Small intestine (tissue), 7 donors: Measurements from ENCODE around the gene MYO10. TPM values are rescaled to one million over a fixed set of nuclear protein-coding genes. Genes with fewer than 3 reads are reported as not detected.
"Not testable (repeated sequence)": the region's sequence is repeated elsewhere in the genome, so short reads cannot be mapped to it uniquely, and the experiment has no call there.

Source experiments
- DNase-seq, 2 donors: peaks; one replicate each; pipeline versions ENCODE4 v3.0.0 to v3.0.0-alpha.2; 2013
- FAIRE-seq: peaks from 2 replicates; lab custom pipeline; 2012; peaks lifted over from hg19 to GRCh38; lab: Jason Lieb, UNC
- H3K27ac ChIP-seq, 3 donors: one replicate each; pipeline ENCODE4 v1.5.1; 2013; ENCODE audit warnings: low read length in 2 of 3, mild to moderate bottlenecking in 2 of 3, control low read depth in 1 of 3, inconsistent platforms in 1 of 3, low read depth in 1 of 3, moderate library complexity in 1 of 3
- H3K27me3 ChIP-seq, 3 donors: one replicate each; pipeline ENCODE4 v1.6.1; 2013; ENCODE audit warnings: low read length in 3 of 3, inconsistent platforms in 1 of 3; ENCODE audit not compliant: control insufficient read depth in 3 of 3, insufficient read depth in 3 of 3
- H3K36me3 ChIP-seq, 3 donors: one replicate each; pipeline ENCODE4 v1.6.1; 2013; ENCODE audit warnings: low read length in 3 of 3, inconsistent platforms in 1 of 3, low read depth in 1 of 3, mild to moderate bottlenecking in 1 of 3, moderate library complexity in 1 of 3; ENCODE audit not compliant: control insufficient read depth in 3 of 3, insufficient read depth in 2 of 3
- H3K4me1 ChIP-seq, 3 donors: one replicate each; pipeline ENCODE4 v1.6.1; 2013; ENCODE audit warnings: low read length in 2 of 3, inconsistent platforms in 1 of 3, low read depth in 1 of 3, mild to moderate bottlenecking in 1 of 3, moderate library complexity in 1 of 3; ENCODE audit not compliant: control insufficient read depth in 3 of 3, insufficient read depth in 2 of 3
- H3K4me3 ChIP-seq, 3 donors: one replicate each; pipeline ENCODE4 v1.5.1; 2013; ENCODE audit warnings: low read length in 3 of 3, control low read depth in 1 of 3, inconsistent platforms in 1 of 3, low read depth in 1 of 3, mild to moderate bottlenecking in 1 of 3, moderate library complexity in 1 of 3
- H3K9me3 ChIP-seq, 2 donors: one replicate each; pipeline ENCODE4 v1.6.1; 2013; ENCODE audit warnings: low read depth in 1 of 2, low read length in 1 of 2; ENCODE audit not compliant: control insufficient read depth in 2 of 2, insufficient read depth in 1 of 2
- WGBS, 3 donors: extraction: QIAGEN DNeasy Blood & Tissue Kit; methylation state at CpG; one replicate each; pipeline ENCODE4 v1.1.7; 2013; 5-methylcytosine and 5-hydroxymethylcytosine counted together
- polyA plus RNA-seq, 4 donors: library from polyadenylated mRNA; stranded (reverse) in 3 of 4; unstranded in 1 of 4; fragments of 200-250 nt in 3 of 4; fragments of 120-200 nt in 1 of 4; gene quantifications; one replicate each; pipeline versions ENCODE4 v1.2.1 to v1.2.3, GENCODE V29; 2013
- donor health status: healthy with polysubstance abuse.
- donor health status: control.
- donor health status: control.
- donor health status: Bipolar disorder and iron deficiency.
- donor health status: healthy.

The MYO10 gene
- polyA plus RNA-seq, 4 donors = 10.3 to 36.5 (median 18.7) TPM

GRCh38 chr5:16844952-16845351 lies 91.1 kb downstream of the MYO10 start:
- H3K4me1 ChIP-seq = no peaks in the 10 kb centered on the region
- 64 to 82% (median 71%) methylated on average over 3 of the region's 3 CpGs for WGBS, 3 donors
- DNase-seq (peak in 1 of 2 donors; percentile 31), FAIRE-seq (no peak)
- H3K27me3 ChIP-seq = no peaks in the 10 kb centered on the region
- H3K9me3 ChIP-seq = no peaks in the 10 kb centered on the region
- peaks cover 0 to 7% (median 0%) of the 10 kb centered on the region in 3 donors for H3K36me3 ChIP-seq
- no peak overlapping the region for H3K4me3 ChIP-seq
- no peak overlapping the region for H3K27ac ChIP-seq

- Histone ChIP-seq H3K4me1 (no peaks in the 10 kb centered on the region), H3K27ac (no peak overlapping the region), H3K36me3 (peaks cover 0 to 10% (median 0%) of the 10 kb centered on the region in 3 donors), H3K4me3 (no peak overlapping the region), H3K9me3 (no peaks in the 10 kb centered on the region), H3K27me3 (no peaks in the 10 kb centered on the region)
- FAIRE-seq = no peak
- 55 to 72% (median 57%) methylated on average over 8 of the region's 8 CpGs for WGBS, 3 donors
- no peak for DNase-seq
Observed at GRCh38 chr5:16842896-16843295, 93.2 kb downstream of the MYO10 start.

- FAIRE-seq = no peak
- WGBS, 3 donors = 63 to 67% (median 67%) methylated on average over 7 of the region's 7 CpGs
Observed at GRCh38 chr5:16841416-16841815, 94.7 kb downstream of the MYO10 start.

GRCh38 chr5:16837305-16837704 lies 98.8 kb downstream of the MYO10 start:
- no peaks in the 10 kb centered on the region for H3K27me3 ChIP-seq
- H3K4me1 ChIP-seq = peaks cover 0 to 2% (median 0%) of the 10 kb centered on the region in 3 donors
- peaks cover 0 to 4% (median 0%) of the 10 kb centered on the region in 3 donors for H3K36me3 ChIP-seq
- no peak overlapping the region for H3K4me3 ChIP-seq
- FAIRE-seq (no peak), DNase-seq (no peak)
- 68 to 90% (median 73%) methylated on average over 3 of the region's 3 CpGs for WGBS, 3 donors
- no peak overlapping the region for H3K27ac ChIP-seq
- H3K9me3 ChIP-seq = no peaks in the 10 kb centered on the region

More at GRCh38 chr5:16841416-16841815, 94.7 kb downstream of the MYO10 start:
- DNase-seq = no peak
- no peaks in the 10 kb centered on the region for H3K9me3 ChIP-seq
- no peak overlapping the region for H3K27ac ChIP-seq
- no peak overlapping the region for H3K4me3 ChIP-seq
- H3K36me3 ChIP-seq = peaks cover 0 to 8% (median 0%) of the 10 kb centered on the region in 3 donors
- no peaks in the 10 kb centered on the region for H3K4me1 ChIP-seq
- no peaks in the 10 kb centered on the region for H3K27me3 ChIP-seq

GRCh38 chr5:16834029-16834428 lies 102.1 kb downstream of the MYO10 start:
- Histone ChIP-seq H3K27ac (no peak overlapping the region), H3K4me3 (no peak overlapping the region), H3K27me3 (no peaks in the 10 kb centered on the region), H3K4me1 (peaks cover 0 to 2% (median 0%) of the 10 kb centered on the region in 3 donors), H3K9me3 (no peaks in the 10 kb centered on the region), H3K36me3 (peaks cover 0 to 3% (median 0%) of the 10 kb centered on the region in 3 donors)
- 57 to 65% (median 63%) methylated on average over 6 of the region's 6 CpGs for WGBS, 3 donors
- DNase-seq (no peak), FAIRE-seq (no peak)

- not testable (repeated sequence) for H3K27ac ChIP-seq, H3K27me3 ChIP-seq, H3K9me3 ChIP-seq, H3K4me1 ChIP-seq, FAIRE-seq, H3K4me3 ChIP-seq, DNase-seq, H3K36me3 ChIP-seq
- 92 to 96% (median 94%) methylated on average over 7 of the region's 7 CpGs for WGBS, 3 donors
Observed at GRCh38 chr5:16831326-16831725, 104.8 kb downstream of the MYO10 start.

- 90 to 91% (median 90%) methylated on average over 8 of the region's 8 CpGs for WGBS, 3 donors
- H3K4me3 ChIP-seq = no peak overlapping the region
- no peaks in the 10 kb centered on the region for H3K27me3 ChIP-seq
- peaks cover 0 to 11% (median 0%) of the 10 kb centered on the region in 3 donors for H3K36me3 ChIP-seq
- FAIRE-seq (no peak), DNase-seq (no peak)
- no peaks in the 10 kb centered on the region for H3K9me3 ChIP-seq
- H3K4me1 ChIP-seq = no peaks in the 10 kb centered on the region
- H3K27ac ChIP-seq = no peak overlapping the region
Observed at GRCh38 chr5:16827755-16828154, 108.3 kb downstream of the MYO10 start.

GRCh38 chr5:16826379-16827125 lies 109.5 kb downstream of the MYO10 start:
- Histone ChIP-seq H3K4me1 (no peaks in the 10 kb centered on the region), H3K9me3 (no peaks in the 10 kb centered on the region), H3K27ac (no peak overlapping the region), H3K36me3 (peaks cover 0 to 11% (median 0%) of the 10 kb centered on the region in 3 donors), H3K27me3 (no peaks in the 10 kb centered on the region), H3K4me3 (no peak overlapping the region)
- WGBS, 3 donors = 75 to 78% (median 78%) methylated on average over 15 of the region's 15 CpGs
- DNase-seq (no peak), FAIRE-seq (no peak)
